HCT116 (cell line): ENCODE data around the gene CHD2. TPM values are rescaled to one million over a fixed set of nuclear protein-coding genes. Genes with fewer than 3 reads are reported as not detected.

Experiments used
- ATAC-seq: fragments of 200-7000 bp; cut with Tn5 transposase; 2 replicates; pipeline ENCODE4 v1.9.1; 2020; ENCODE audit warnings: mild to moderate bottlenecking, moderate library complexity
- BruUV-seq: library from RNA; stranded (reverse); fragments of 400-500 nt; replicated peaks from 2 replicates; lab custom pipeline; 2021; lab: Mats Ljungman, UMichigan
- CTCF ChIA-PET: fragments of 300-600 bp; sonication (Branson Sonifier 250); formaldehyde crosslinking; loops from one replicate; lab custom pipeline; 2021; ENCODE audit warnings: antibody characterized with exemption; lab: Charles Lee
- POLR2A ChIA-PET: fragments of 300-600, 350-600 bp; sonication (Branson Sonifier 250); formaldehyde crosslinking; loops from one replicate; lab custom pipeline; 2021; ENCODE audit warnings: antibody characterized with exemption; lab: Charles Lee
- RAD21 ChIA-PET, 2 experiments: fragments of 300-600 bp; sonication (Branson Sonifier 250); formaldehyde crosslinking; loops; one replicate each; lab custom pipeline; 2023; ENCODE audit warnings: low total read pairs in 2 of 2; ENCODE audit not compliant: uncharacterized antibody in 2 of 2, unreplicated experiment in 2 of 2, low non-redundant PET in 1 of 2; lab: Charles Lee
- DNase-seq: peaks from one replicate; pipeline ENCODE4 v3.0.0-alpha.2; 2010; ENCODE audit warnings: low read depth, low spot score
- H2AFZ ChIP-seq: fragments of 200-600 bp; shearing (Covaris generic), sonication (generic); 2 replicates; pipeline ENCODE4 v1.6.1; 2017; ENCODE audit warnings: low read depth, mixed run types, mixed read lengths, antibody characterized with exemption, low read length; ENCODE audit not compliant: poor library complexity, severe bottlenecking
- H3K27ac ChIP-seq: 2 replicates; pipeline ENCODE4 v1.5.1; 2012; ENCODE audit warnings: low read depth, low read length
- H3K27me3 ChIP-seq: fragments of 200-600 bp; sonication (generic); 2 replicates; pipeline ENCODE4 v1.6.1; 2016; ENCODE audit warnings: mixed run types, low read length, mixed read lengths; ENCODE audit not compliant: insufficient read depth
- H3K36me3 ChIP-seq, 2 experiments: fragments of 200-500 bp in 1 of 2; fragments of 200-600 bp in 1 of 2; sonication (Bioruptor generic) in 1 of 2; sonication (generic) in 1 of 2; 2 replicates each; pipeline versions ENCODE4 v1.5.1 to v1.6.1; 2014 to 2016; ENCODE audit warnings: low read length in 2 of 2, inconsistent platforms in 1 of 2, mixed read lengths in 1 of 2, mixed run types in 1 of 2; ENCODE audit not compliant: insufficient read depth in 2 of 2, control insufficient read depth in 1 of 2
- H3K4me1 ChIP-seq, 2 experiments: fragments of 200-600 bp in 1 of 2; sonication (generic) in 1 of 2; 2 replicates each; pipeline versions ENCODE4 v1.5.1 to v1.6.1; 2012 to 2017; ENCODE audit warnings: low read length in 2 of 2, inconsistent platforms in 1 of 2, mild to moderate bottlenecking in 1 of 2, mixed read lengths in 1 of 2, mixed run types in 1 of 2, moderate library complexity in 1 of 2; ENCODE audit not compliant: insufficient read depth in 2 of 2, control insufficient read depth in 1 of 2
- H3K4me2 ChIP-seq: fragments of 200-600 bp; sonication (generic); 2 replicates; pipeline ENCODE4 v1.6.1; 2017; ENCODE audit warnings: mixed run types, low read length, mixed read lengths
- H3K4me3 ChIP-seq, 2 experiments: fragments of 200-600 bp in 1 of 2; sonication (generic) in 1 of 2; replicated peaks in 1 of 2; 2 replicates each; pipeline ENCODE4 v1.5.1; 2011 to 2016; ENCODE audit warnings: low read length in 2 of 2, control low read depth in 1 of 2, low read depth in 1 of 2, mild to moderate bottlenecking in 1 of 2, mixed read lengths in 1 of 2, mixed run types in 1 of 2
- H3K79me2 ChIP-seq: fragments of 200-600 bp; sonication (generic); 2 replicates; pipeline ENCODE4 v1.6.1; 2017; ENCODE audit warnings: mild to moderate bottlenecking, mixed run types, low read length, moderate library complexity, mixed read lengths; ENCODE audit not compliant: insufficient read depth
- H3K9ac ChIP-seq: fragments of 200-600 bp; sonication (generic); 2 replicates; pipeline ENCODE4 v1.6.1; 2016; ENCODE audit warnings: low read length, mixed read lengths
- H3K9me2 ChIP-seq: fragments of 200-600 bp; sonication (generic), shearing (Covaris generic); 2 replicates; pipeline ENCODE4 v1.6.1; 2017; ENCODE audit warnings: mixed run types, mild to moderate bottlenecking, moderate library complexity; ENCODE audit not compliant: insufficient read depth
- H3K9me3 ChIP-seq, 2 experiments: fragments of 200-500 bp in 1 of 2; fragments of 200-600 bp in 1 of 2; sonication (Bioruptor generic) in 1 of 2; sonication (generic) in 1 of 2; 2 replicates each; pipeline ENCODE4 v1.6.1; 2014 to 2017; ENCODE audit warnings: low read length in 2 of 2, mixed read lengths in 2 of 2, inconsistent platforms in 1 of 2, low read depth in 1 of 2, mild to moderate bottlenecking in 1 of 2, mixed run types in 1 of 2, moderate library complexity in 1 of 2; ENCODE audit not compliant: control insufficient read depth in 1 of 2, insufficient read depth in 1 of 2
- H4K20me1 ChIP-seq: fragments of 200-600 bp; sonication (generic), shearing (Covaris generic); 2 replicates; pipeline ENCODE4 v1.6.1; 2017; ENCODE audit warnings: mixed run types, mild to moderate bottlenecking, moderate library complexity; ENCODE audit not compliant: insufficient read depth
- CBX3 ChIP-seq: IDR thresholded peaks from 2 replicates; pipeline ENCODE4 v1.6.1; 2012; ENCODE audit warnings: low read depth
- CEBPB ChIP-seq: IDR thresholded peaks from 2 replicates; pipeline ENCODE4 v1.6.1; 2012; ENCODE audit warnings: low read depth
- CTCF ChIP-seq, 3 experiments: fragments of 200-600 bp in 1 of 3; sonication (generic) in 1 of 3; IDR thresholded peaks in 2 of 3; conservative IDR thresholded peaks in 1 of 3; 2 replicates each; pipeline ENCODE4 v1.5.1; 2012 to 2017; ENCODE audit warnings: low read depth in 2 of 3, low read length in 2 of 3, antibody characterized with exemption in 1 of 3, borderline replicate concordance in 1 of 3, control low read depth in 1 of 3, mild to moderate bottlenecking in 1 of 3, mixed read lengths in 1 of 3, mixed run types in 1 of 3, moderate library complexity in 1 of 3; ENCODE audit not compliant: insufficient read depth in 1 of 3
- EGR1 ChIP-seq: IDR thresholded peaks from 2 replicates; pipeline ENCODE4 v1.6.1; 2012; ENCODE audit warnings: low read depth
- ELF1 ChIP-seq: IDR thresholded peaks from 2 replicates; pipeline ENCODE4 v1.6.1; 2012; ENCODE audit warnings: low read depth, borderline replicate concordance
- EZH2phosphoT487 ChIP-seq: fragments of 200-600 bp; IDR thresholded peaks from 2 replicates; pipeline ENCODE4 v1.6.1; 2018; ENCODE audit warnings: antibody characterized with exemption, borderline replicate concordance
- JUND ChIP-seq: IDR thresholded peaks from 2 replicates; pipeline ENCODE4 v1.6.1; 2012
- POLR2AphosphoS5 ChIP-seq: IDR thresholded peaks from 2 replicates; pipeline ENCODE4 v1.6.1; 2011; ENCODE audit warnings: mild to moderate bottlenecking, low read depth, low read length, moderate library complexity
- RAD21 ChIP-seq: IDR thresholded peaks from 2 replicates; pipeline ENCODE4 v1.6.1; 2012; ENCODE audit warnings: low read depth, mild to moderate bottlenecking
- REST ChIP-seq: IDR thresholded peaks from 2 replicates; pipeline ENCODE4 v1.6.1; 2012; ENCODE audit warnings: low read depth
- SIN3A ChIP-seq: IDR thresholded peaks from 2 replicates; pipeline ENCODE4 v1.6.1; 2012; ENCODE audit warnings: low read depth
- SP1 ChIP-seq: IDR thresholded peaks from 2 replicates; pipeline ENCODE4 v1.6.1; 2012; ENCODE audit warnings: low read depth
- SRF ChIP-seq: IDR thresholded peaks from 2 replicates; pipeline ENCODE4 v1.6.1; 2012; ENCODE audit warnings: low read depth
- TCF7L2 ChIP-seq: IDR thresholded peaks from 2 replicates; pipeline ENCODE4 v1.7.0; 2011; ENCODE audit warnings: borderline replicate concordance, inconsistent platforms; ENCODE audit not compliant: insufficient read depth, insufficient read length; ENCODE audit errors: extremely low read depth
- ZNF274 ChIP-seq: fragments of 200-500 bp; sonication (Bioruptor generic); IDR thresholded peaks from 2 replicates; pipeline ENCODE4 v1.6.1; 2014; ENCODE audit warnings: mild to moderate bottlenecking, low read depth, low read length, inconsistent platforms
- intact Hi-C: fragments of 100-400 bp; cut with micrococcal nuclease; formaldehyde crosslinking; loops from 2 replicates; pipeline ENCODE4 v1.10.0; 2022
- total RNA-seq: library from RNA; stranded (reverse); gene quantifications from one replicate; pipeline ENCODE4 v1.2.1, GENCODE V29; 2021; ENCODE audit not compliant: unreplicated experiment
- TF ChIP-seq, protein P1 (sequence below): IDR thresholded peaks from 2 replicates; pipeline ENCODE4 v1.6.1; 2011; ENCODE audit warnings: mild to moderate bottlenecking, low read length, moderate library complexity; ENCODE audit not compliant: insufficient replicate concordance; ENCODE audit errors: extremely low read depth
- TF ChIP-seq, protein P2 (sequence below): IDR thresholded peaks from 2 replicates; pipeline ENCODE4 v1.6.1; 2012

Gene CHD2
- total RNA-seq, 1 experiment from 2014 or later: 116 TPM

- ChIA-PET CTCF (no interaction called here), RAD21 (no interaction called here), POLR2A (no interaction called here)
- no peaks in the 10 kb centered on the region for H3K79me2 ChIP-seq
- H3K27ac ChIP-seq: no peak overlapping the region
- ATAC-seq: no peak
- no peaks in the 10 kb centered on the region for H4K20me1 ChIP-seq
- H3K4me1 ChIP-seq: peaks cover 7 to 12% of the 10 kb centered on the region in 2 experiments; a peak in 3 of 4 replicates
- H3K4me3 ChIP-seq: no peak overlapping the region
- intact Hi-C loops: no loop called here
- no peaks in the 10 kb centered on the region for H3K36me3 ChIP-seq
- H3K4me2 ChIP-seq: no peak overlapping the region
- BruUV-seq: no TSS peak
- H3K9ac ChIP-seq: no peak overlapping the region
- no peaks in the 10 kb centered on the region for H3K27me3 ChIP-seq
- H3K9me3 ChIP-seq: no peaks in the 10 kb centered on the region
- TF ChIP-seq TCF7L2 (no peak), EGR1 (no peak), JUND (no peak), SIN3A (no peak), RAD21 (no peak), CBX3 (no peak), CEBPB (no peak), SP1 (no peak), REST (no peak), CTCF (IDR thresholded peaks at IDR 0.05 in 2 of 3, conservative IDR thresholded peaks at IDR 0.05 in 1 of 3; ENCODE audit: borderline replicate concordance in 1 of 3, insufficient read depth in 1 of 3, low read depth in 2 of 3, low read length in 2 of 3) (no peak), POLR2AphosphoS5 (no peak), ZNF274 (no peak), ELF1 (no peak), SRF (no peak), EZH2phosphoT487 (no peak)
- TF ChIP-seq, protein P1, sequence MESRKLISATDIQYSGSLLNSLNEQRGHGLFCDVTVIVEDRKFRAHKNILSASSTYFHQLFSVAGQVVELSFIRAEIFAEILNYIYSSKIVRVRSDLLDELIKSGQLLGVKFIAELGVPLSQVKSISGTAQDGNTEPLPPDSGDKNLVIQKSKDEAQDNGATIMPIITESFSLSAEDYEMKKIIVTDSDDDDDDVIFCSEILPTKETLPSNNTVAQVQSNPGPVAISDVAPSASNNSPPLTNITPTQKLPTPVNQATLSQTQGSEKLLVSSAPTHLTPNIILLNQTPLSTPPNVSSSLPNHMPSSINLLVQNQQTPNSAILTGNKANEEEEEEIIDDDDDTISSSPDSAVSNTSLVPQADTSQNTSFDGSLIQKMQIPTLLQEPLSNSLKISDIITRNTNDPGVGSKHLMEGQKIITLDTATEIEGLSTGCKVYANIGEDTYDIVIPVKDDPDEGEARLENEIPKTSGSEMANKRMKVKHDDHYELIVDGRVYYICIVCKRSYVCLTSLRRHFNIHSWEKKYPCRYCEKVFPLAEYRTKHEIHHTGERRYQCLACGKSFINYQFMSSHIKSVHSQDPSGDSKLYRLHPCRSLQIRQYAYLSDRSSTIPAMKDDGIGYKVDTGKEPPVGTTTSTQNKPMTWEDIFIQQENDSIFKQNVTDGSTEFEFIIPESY: no peak
- TF ChIP-seq, protein P2, sequence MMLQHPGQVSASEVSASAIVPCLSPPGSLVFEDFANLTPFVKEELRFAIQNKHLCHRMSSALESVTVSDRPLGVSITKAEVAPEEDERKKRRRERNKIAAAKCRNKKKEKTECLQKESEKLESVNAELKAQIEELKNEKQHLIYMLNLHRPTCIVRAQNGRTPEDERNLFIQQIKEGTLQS: no peak
- TF ChIP-seq, all 23 proteins: peak for 0
- Histone ChIP-seq H3K9me2 (no peaks in the 10 kb centered on the region), H2AFZ (no peak overlapping the region)
- DNase-seq: no peak
These were observed 22.7 kb upstream of the CHD2 start for GRCh38 chr15:92877416-92877815.
